Suprapubic skin (tissue), 3 donors: ENCODE results near the gene LEFTY1.

Experiments used
- CTCF ChIP-seq, 2 donors: fragments of 200-600 bp in 1 of 2; fragments of 450-650 bp in 1 of 2; sonication (generic) in 1 of 2; IDR thresholded peaks; one replicate each; pipeline ENCODE4 v1.5.1; 2016 to 2019; ENCODE audit warnings: antibody characterized with exemption in 2 of 2, mild to moderate bottlenecking in 1 of 2, moderate library complexity in 1 of 2
- EP300 ChIP-seq: sonication (generic); formaldehyde crosslinking; IDR thresholded peaks from one replicate; pipeline ENCODE4 v1.6.1; 2017; ENCODE audit warnings: antibody characterized with exemption

GRCh38 chr1:225891229-225891972 is 2.5 kb upstream of the LEFTY1 start:
- TF ChIP-seq EP300 (no peak), CTCF (IDR thresholded peaks at IDR 0.05) (no peak)
